ENCODE results near the gene BOC.

GRCh38 chr3:113270068-113270467, 58.7 kb downstream of the BOC start:
- TF ChIP-seq CTCF (conservative IDR thresholded peaks at IDR 0.05 in 1 of 2, IDR thresholded peaks at IDR 0.05 in 1 of 2; ENCODE audit: low read depth in 1 of 2, low read length in 2 of 2): no peak
- TF ChIP-seq EZH2 (IDR thresholded peaks at IDR 0.05; ENCODE audit: low read length, missing control alignments): no peak

Measured in fibroblast of lung (primary cell).